Measurements from ENCODE around the gene MAD1L1.
"Not testable (repeated sequence)": the region's sequence is repeated elsewhere in the genome, so short reads cannot be mapped to it uniquely, and the experiment has no call there.

MAD1L1 gene

DNA sequence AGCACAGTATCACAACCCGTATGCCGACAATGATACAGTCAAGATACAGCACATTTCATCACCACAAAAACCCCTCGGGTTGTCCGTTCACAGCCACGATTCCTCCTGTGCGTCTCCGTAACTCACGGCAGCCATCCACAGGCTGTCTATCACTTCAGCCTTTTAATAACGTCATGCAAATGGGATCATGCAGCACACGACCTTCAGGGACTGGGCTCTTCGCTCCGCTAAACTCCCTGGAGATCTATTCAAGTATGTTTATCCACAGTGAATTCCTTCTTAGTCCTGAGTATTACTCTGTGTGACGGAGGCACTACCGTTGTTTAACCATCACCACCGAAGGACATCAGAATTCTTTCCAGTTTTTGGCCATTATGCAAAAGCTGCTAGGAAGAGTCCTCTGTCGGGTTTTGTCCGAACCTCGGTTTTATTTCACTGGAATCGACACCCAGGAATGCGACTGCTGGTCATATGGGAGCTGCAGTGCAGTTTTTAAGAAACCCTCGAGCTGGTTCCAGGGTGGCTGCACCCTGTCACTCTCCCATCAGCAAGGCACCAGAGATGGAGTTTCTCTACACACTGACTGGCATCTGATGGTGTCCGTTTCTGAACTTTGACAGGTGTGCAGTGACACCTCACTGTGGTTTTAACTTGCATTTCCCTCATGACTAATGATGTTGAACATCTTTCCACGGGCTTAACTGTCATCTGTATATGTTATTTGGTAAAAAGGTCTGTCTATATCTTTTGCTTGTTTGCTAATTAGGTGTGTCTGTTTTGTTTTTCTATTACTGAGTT, 193.6 kb downstream of the MAD1L1 start:
- peak overlapping the region; percentile 74; the same call in 1 of the 2 replicates for H3K27ac ChIP-seq
- TF ChIP-seq, protein P1, sequence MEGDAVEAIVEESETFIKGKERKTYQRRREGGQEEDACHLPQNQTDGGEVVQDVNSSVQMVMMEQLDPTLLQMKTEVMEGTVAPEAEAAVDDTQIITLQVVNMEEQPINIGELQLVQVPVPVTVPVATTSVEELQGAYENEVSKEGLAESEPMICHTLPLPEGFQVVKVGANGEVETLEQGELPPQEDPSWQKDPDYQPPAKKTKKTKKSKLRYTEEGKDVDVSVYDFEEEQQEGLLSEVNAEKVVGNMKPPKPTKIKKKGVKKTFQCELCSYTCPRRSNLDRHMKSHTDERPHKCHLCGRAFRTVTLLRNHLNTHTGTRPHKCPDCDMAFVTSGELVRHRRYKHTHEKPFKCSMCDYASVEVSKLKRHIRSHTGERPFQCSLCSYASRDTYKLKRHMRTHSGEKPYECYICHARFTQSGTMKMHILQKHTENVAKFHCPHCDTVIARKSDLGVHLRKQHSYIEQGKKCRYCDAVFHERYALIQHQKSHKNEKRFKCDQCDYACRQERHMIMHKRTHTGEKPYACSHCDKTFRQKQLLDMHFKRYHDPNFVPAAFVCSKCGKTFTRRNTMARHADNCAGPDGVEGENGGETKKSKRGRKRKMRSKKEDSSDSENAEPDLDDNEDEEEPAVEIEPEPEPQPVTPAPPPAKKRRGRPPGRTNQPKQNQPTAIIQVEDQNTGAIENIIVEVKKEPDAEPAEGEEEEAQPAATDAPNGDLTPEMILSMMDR (conservative IDR thresholded peaks at IDR 0.05) = no peak

DNA sequence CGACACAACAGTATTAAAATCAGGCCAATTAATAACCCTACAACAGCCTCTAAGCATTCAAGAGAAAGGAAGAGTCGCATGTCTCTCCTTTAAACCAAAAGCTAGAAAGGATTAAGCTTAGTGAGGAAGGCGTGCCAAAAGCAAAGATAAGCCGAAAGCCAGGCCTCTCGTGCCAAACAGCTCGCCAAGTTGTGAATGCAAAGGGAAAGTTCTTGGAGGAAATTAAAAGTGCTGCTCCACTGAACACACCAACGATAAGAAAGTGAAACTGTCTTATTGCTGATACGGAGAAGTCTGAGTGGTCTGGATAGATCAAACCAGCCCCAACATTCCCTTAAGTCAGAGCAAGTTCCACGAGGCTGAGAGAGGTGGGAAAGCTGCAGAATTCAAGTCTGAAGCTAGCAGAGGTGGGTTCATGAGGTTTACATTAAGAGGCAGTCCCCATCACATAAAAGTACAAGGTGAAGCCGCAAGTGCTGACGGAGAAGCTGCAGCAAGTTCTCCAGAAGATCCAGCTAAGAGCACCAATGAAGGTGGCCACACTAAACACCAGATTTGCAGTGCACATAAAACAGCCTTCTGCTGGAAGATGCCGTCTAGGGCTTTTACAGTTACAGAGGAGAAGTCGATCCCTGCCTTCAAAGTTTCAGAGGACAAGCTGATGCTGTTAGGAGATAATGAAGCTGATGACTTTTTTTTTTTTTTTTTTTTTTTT, 194.8 kb downstream of the MAD1L1 start:
- H3K27ac ChIP-seq = peak overlapping the region; percentile 74
- TF ChIP-seq, protein P1 (conservative IDR thresholded peaks at IDR 0.05) = no peak

DNA sequence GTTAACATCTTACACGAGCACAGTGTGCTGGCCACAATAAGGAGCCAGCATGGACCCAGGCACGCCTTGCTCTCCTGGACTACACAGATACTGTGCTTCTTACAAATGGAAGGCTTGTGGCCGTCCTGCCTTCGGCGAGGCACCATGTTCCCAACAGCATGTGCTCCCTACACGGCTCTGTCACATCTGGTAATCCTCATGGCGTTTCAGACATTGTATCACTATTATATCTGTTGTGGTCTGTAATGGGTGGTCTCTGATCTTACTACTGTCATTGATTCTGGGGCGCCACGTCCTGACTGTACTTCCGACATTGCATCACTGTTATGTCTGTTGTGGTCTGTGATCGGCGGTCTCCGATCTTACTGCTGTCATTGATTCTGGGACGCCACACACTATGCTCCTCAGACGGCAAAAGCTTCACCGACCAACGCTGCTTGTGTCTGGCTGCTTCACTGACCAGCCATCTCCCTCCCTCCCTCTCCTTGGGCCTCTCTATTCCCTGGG, 195.4 kb downstream of the MAD1L1 start:
- H3K27ac ChIP-seq = peak overlapping the region; percentile 74

DNA sequence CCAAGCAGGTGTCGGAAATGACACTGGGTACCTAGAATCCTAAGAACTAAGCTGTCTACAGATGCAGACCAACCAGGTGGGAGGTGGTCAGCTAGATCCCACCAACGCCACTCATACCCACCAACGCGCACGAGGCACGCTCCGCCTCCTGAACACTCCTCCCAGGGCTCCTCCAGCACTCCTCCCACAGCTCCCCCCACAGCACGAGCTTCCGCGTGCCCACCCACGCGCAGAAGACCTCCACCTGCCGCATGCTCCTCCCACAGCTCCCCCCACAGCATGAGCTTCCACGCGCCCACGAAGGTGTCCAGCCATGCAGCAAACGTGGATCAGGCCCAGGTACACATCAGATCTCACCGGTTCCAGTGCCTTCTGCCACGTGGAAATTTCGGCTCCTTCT, 196.0 kb downstream of the MAD1L1 start:
- H3K27ac ChIP-seq = peak overlapping the region; percentile 74
- TF ChIP-seq, protein P1 (conservative IDR thresholded peaks at IDR 0.05) = no peak

More for the DNA sequence above, 195.4 kb downstream of the MAD1L1 start:
- TF ChIP-seq, protein P1 (conservative IDR thresholded peaks at IDR 0.05) = no peak

DNA sequence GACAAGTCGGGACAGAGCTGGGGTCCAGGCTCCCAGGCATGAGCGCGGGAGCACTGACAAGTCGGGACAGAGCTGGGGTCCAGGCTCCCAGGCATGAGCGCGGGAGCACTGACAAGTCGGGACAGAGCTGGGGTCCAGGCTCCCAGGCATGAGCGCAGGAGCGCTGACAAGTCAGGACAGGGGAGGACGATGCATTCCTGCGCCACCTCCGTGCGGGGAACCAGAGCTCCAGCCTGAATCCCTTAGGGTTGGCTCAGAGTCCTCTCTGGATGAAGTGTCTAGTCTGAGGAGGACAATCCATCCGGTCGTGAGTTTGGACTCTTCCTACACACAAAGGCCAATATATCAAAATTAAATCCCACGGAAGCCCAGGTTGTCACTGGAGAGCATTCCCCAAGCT, 196.5 kb downstream of the MAD1L1 start:
- not testable (repeated sequence) for H3K27ac ChIP-seq

DNA sequence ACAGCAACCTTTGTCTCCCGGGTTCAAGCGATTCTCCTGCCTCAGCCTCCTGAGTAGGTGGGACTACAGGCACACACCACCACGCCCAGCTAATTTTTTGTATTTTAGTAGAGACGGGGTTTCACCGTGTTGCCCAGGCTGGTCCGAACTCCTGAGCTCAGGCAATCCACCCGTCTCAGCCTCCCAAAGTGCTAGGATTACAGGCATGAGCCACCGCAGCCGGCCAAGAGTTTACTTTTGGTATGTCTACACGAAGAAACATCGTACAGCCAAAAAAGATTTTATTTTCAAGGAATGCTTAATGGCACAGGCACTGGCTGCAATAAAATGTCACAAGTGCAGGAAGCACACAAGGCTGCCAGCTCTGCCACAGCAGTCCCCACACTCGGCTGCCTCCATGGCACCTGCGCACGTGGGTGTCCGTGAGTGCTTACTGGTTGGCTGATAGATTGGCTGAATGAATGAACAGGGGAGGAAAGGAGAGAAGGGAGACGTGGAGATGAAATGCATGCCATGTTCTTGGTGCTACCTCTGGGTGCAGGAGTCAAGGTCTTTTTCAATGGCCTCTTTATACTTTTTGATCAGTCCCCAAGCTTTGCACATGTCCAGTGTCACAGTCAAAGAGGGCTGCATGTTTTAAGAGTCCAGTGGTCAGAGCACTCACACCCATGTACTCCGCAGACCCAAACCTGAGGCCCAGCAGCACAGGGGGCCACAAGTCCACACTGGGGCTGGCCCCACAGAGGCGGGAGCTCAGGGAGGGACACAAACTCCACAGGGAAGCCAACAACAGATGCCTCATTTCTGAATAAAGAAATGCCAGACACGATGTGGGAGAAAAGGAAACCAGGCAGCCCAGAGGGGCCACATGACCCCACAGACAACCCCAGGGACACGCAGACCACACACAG, 198.2 kb downstream of the MAD1L1 start:
- TF ChIP-seq, protein P1 (conservative IDR thresholded peaks at IDR 0.05) = no peak
- H3K27ac ChIP-seq = no peak overlapping the region

DNA sequence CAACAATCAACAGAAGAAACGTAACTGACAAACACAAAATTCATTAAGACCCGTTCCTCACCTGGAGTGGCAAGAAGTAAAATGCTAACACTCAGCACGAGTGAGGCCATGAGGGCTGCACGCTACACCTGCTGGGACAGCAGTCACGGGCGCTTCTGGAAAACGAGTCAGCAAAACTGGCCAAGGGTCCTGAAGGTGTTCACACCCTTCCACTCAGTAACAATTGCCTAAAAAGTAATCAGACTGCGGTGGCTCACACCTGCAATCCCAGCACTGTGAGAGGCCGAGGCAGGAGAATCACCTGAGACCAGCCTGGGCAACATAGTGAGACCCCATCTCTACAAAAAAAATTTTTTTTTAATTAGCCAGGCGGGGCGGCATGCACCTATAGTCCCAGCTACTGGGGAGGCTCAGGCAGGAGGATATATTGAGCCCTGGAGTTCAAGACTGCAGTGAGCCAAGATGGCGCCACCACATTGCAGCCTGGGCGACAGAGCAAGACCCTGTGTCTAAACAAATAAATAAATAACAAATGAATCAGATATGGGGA, 199.1 kb downstream of the MAD1L1 start:
- no peak overlapping the region for H3K27ac ChIP-seq
- TF ChIP-seq, protein P1 (conservative IDR thresholded peaks at IDR 0.05) = no peak
